ENCODE measurements around the gene LRRN2.

DNA sequence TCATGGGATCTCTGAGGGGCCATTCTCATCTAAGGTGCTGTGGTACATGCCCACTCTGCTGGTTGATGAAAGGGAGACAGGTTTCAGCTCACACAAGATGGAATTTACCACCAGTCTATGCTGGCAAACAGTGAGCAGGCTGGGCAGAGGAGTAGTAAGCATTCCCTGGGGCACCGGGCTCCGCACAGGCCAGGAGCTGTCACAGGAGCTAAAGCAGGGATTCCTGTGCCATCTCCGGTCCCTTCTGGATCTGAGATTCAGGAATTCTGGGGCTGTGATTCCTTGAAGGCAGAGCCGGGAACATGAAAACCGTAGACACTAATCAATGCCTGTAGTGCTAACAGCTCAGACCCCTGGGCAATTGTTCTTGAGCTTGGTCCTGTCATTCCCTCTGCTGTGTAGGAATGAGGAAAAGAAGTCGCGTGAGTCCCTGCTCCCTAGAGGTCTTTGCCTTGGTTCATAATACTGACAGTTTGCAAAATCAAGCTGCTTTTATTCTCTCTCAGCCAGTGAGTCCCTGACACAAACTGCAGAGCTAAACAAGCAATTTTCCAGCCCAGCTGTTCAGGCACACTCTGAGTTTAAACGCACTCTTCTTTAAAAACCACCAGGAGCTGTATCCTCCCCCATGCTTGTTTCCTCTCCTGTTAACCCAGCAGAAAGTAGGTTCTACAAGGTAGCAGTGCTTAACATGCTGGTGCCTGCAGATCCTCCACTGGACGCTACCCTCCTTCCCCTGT is 116.8 kb downstream of the LRRN2 start:
- no peak for TF ChIP-seq POLR2A (IDR thresholded peaks at IDR 0.05)
- TF ChIP-seq CTCF (IDR thresholded peaks at IDR 0.05) = no peak
